ENCODE results near the gene ARFGAP1.

GRCh38 chr20:63325554-63326313 is 53.1 kb downstream of the ARFGAP1 start:
- TF ChIP-seq GABPA (IDR thresholded peaks at IDR 0.05; ENCODE audit: borderline replicate concordance, insufficient read depth, low read length) (no peak), FOSL1 (IDR thresholded peaks at IDR 0.05; ENCODE audit: insufficient read depth, low read depth, low read length) (no peak), CTCF (IDR thresholded peaks at IDR 0.05; ENCODE audit: control extremely low read depth in 1 of 3, insufficient read depth in 1 of 3, low read depth in 1 of 3, low read length in 3 of 3) (no peak), JUND (IDR thresholded peaks at IDR 0.05; ENCODE audit: low read length) (no peak), POLR2AphosphoS5 (IDR thresholded peaks at IDR 0.05; ENCODE audit: low read depth, low read length) (no peak), CHD2 (IDR thresholded peaks at IDR 0.05; ENCODE audit: low read length) (no peak), TBP (IDR thresholded peaks at IDR 0.05; ENCODE audit: low read depth, low read length) (no peak)
